SIG-M5 treated with dmso at 0.1 percent for 504 hours (cell line): ENCODE measurements around the gene PON1.

ENCODE experiments used
- DNase-seq: peaks from one replicate; lab custom pipeline; 2025; ENCODE audit not compliant: unreplicated experiment; lab: John Stamatoyannopoulos, UW

PON1 gene

DNA sequence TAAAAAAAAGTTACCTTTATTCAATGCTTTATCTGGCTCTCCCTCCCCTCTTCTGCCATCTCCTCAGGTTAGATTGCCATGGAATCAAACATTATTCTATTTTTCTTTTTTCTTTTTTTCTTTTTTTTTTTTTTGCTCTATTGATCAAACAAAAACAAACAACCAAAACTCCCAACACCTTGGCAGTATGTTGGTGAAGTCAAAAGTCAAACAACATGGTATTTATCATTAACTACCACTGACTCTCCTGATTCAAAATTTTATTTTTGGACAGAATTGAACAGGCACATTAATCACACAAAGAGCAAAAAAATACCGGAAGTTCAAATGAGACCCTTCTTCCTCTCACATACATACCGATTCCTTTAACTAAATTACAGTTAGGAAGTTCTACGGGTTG lies 6.4 kb downstream of the PON1 start:
- no peak for DNase-seq

DNA sequence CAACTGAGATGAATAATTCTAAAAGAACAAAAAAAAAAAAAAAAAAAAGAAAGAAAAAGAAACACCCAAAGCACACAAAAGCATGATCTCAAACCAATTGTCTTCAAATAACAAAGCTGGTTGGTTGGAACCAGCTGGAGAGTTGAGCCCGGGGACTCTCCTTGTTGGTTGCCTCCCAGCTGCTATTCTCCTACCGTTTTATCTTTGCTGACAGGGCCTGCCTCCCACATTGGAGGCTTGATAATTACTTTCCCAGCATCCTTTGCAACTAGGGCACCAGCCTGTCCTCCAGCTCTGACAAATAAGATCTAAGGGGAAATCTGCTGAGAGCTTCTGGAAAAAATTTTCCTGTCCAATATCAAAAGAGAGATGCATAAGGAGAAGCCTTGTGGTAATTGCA lies 6.8 kb downstream of the PON1 start:
- DNase-seq, result no peak

DNA sequence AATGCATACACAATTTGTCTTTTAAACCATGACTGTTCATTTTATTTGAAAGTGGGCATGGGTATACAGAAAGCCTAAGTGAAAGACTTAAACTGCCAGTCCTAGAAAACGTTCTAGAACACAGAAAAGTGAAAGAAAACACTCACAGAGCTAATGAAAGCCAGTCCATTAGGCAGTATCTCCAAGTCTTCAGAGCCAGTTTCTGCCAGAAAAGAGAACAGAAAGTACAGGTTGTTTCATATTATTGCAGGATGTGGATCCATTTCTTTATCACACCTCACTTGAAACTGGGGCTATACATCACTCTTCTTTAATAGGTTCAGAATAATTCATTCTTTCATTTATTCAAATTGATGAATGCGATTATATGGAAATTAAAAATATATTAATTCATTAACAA lies 7.7 kb downstream of the PON1 start:
- no peak for DNase-seq

DNA sequence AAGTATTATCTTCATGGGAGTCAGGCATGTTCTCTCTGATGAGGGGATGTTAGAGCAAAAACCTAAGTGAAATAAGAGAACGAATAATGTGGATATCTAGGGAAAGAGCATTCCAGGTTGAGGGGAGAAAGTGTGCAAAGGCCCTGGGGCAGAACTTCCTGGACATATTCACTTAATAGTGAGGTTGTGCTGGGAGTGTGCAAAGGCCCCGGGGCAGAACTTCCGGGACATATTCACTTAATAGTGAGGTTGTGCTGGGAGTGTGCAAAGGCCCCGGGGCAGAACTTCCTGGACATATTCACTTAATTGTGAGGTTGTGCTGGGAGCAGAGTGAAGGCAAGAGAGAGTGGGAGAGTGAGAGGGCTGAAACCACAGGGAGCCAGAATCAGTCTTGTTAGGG lies 11.8 kb downstream of the PON1 start:
- no peak for DNase-seq

DNA sequence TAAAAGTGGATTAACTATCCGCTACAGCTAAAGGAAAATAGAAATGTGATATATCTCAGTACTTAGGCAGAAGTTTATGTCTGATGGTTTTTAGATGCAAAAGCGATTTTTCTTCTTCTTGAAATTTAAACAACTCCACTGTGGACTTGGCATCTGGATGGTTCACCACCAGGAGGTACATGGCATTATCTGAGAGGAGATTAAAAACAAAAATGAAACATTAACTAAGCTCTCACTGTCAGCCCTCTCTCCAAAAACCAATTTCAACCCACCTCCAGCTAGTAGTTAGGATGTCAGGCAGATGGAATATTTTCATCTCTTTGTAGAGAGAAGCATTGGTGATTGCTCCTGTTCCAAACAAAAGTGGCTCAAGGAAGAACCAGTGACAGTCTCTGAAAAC lies 12.9 kb downstream of the PON1 start:
- no peak for DNase-seq

DNA sequence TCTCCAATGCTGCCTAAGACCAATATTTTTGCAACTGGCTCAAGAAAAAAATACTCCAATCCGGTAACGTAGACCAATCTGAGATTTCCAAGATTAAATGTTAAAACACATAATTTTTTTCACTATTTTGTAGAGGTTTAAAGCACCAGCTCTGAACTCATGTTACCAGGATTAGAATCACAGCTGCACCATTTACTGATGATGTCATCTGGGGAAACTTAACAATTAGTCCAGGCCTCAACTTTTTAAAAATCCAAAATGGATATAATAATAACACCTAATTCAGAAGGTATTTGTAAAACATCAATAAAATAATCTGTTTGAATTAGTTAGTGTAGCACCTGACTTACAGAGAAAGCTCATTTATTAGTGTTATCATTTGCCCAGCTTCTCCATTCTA lies 14.4 kb downstream of the PON1 start:
- no peak for DNase-seq

DNA sequence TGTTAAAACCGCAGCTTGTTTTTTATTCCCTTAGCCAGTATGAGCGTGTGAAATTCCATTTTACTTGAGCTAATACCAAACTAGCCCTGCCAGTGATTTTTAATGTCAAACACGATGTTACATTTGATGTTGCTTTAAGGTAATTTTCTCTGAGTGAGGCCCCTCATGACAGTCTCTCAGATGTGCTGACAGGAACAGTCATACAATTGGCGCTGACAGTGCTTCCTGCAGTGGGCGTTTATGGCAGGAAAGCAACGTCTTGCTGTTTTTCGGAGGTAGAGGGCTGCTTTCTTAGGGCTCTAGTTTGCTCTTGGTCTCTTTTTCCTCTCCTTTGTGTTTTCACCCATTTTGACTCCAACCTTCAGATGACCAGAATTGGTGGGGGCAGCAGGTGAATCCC lies 19.3 kb downstream of the PON1 start:
- DNase-seq, result no peak

DNA sequence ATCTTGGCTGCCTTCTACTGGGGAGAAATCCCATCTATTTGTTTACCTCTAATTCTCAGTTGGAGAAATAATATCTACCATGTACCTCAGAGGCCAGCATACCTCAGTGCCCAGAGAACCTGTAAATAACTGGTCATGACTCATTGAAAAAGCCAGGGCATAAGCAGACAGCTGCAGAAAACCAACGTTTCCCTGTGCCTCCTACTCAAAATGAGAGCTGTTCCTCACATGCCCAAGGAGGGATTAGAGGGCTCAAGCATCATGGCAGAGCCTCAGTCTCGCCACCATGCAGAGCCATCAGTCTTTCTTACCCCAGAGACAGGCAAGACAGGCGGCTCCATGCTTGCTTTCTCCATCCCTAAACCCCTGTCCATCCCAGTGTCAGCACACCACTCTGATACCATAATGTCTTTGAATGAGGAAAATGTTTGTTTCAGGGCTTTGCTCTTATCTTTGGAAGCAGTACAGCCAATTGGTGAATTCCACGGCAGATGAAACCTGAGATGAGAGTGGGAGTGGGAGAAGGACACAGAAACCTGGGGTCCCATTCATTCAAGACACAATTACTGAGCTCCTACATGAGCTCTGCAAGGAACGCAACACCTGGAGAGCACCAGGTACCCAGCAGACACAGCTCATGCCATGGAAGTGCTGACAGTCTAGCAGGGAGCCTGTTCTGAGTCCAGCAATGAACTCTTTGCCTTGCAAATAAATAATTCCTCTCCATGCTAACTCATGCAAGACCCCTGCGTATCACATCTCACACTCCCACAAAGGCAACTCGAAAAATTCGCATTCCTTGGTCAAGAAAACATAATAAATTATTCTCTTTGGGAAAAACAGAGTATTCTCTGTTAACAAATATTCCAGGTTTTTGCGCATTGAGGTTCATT lies 21.1 kb downstream of the PON1 start:
- no peak for DNase-seq

DNA sequence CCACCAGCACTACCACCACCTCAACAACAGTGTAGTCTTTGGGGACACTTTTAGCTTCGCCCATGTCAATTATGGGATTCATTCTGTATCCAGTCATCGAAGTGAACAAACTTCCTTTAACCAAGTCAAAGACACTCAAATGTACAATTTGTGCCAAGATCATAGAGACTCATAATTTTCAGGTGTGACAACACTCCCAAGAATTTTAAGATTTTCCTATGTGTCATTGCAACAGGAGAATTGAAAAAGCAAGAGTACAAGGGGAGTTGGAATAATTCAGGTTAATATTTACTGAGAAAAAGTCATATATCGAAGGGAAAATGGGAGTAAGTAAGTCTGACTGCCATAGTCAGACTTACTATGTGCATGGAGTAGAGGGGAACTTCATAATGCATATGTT lies 26.2 kb downstream of the PON1 start:
- no peak for DNase-seq

DNA sequence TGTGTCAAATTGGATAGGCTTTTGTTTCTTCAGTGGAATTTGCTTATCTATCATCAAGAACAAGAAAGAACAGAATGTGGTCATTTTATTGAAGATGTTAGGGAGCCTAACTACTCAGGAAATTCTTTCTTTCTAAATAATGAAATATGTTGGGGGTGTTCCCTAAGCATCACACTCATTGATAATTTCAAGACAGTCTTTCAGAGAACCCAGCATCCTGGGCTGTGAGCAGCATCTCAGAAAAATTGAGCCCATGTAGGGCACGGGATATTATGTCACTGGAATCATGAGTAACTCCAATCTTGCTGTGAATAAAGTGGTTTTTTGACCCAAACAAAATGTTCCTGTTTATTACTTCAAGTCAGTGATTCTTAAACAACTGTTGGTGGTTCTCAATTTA lies 27.3 kb downstream of the PON1 start:
- no peak for DNase-seq

DNA sequence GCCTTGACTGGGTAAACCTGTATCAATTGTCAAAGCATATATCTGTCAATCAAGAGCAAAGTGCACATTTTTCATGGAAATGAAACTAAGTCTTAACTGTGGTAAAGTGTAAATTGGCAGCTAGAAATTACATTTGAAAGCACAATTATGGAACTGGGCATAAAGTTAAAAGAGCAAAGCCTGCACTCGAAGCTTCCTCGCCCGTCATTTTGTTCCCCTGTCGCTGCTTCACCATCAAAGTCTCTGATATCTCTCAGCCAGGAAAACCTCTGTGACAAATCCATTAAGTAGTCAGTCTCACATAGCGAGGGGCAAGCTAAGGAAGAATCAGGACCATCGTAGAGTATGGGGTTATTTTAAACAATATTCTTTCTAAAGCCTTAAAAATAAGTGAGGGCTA lies 27.9 kb downstream of the PON1 start:
- DNase-seq, result no peak

DNA sequence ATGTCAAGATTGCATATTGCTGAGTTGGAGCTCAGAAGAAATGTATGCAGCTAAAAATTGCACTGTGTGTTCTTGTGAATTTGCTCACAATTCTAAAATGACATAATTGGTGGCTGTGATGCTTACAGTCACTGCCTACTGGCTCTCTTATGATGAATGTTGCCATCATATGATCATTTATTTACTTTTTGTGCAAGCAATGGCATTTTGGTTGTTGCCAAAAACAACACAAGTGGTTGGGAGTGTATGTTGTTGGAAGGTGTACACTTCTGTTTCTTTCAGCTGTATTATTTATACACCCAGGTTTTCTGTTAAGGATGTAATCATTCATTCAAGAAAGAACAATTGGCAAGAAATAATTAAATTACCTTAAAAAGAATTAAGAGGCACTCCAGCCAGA lies 28.9 kb downstream of the PON1 start:
- DNase-seq, result no peak

DNA sequence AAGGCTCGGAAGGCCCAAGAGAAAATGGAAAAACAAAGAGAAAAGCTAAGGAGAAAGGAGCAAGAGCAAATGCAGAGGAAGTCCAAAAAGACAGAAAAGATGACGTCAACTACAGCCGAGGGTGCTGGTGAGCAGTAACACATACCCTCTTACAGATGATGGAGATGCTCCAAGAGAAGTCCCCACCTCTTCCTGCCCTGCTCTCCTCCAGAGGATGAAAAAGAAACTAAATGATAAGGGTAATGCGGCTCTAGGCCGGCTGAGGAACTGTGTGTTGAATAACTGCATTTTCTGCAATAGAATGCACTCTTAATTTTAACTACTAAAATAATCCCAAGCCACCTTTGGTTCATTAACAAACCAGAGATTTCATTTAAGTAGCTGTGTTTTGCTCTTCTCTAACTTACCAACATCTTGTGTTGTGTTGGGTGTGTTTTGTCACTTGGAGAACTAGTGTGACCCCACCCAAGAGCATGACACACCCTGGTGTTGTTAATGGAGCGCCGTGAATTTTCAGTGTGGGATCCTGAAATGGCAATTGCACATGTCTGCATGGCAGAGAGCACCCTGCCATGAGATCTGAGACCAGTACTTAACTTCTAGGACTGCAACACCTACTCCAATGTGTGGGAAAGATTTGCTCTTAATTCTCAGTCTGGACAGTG lies 34.0 kb downstream of the PON1 start:
- DNase-seq, result no peak

DNA sequence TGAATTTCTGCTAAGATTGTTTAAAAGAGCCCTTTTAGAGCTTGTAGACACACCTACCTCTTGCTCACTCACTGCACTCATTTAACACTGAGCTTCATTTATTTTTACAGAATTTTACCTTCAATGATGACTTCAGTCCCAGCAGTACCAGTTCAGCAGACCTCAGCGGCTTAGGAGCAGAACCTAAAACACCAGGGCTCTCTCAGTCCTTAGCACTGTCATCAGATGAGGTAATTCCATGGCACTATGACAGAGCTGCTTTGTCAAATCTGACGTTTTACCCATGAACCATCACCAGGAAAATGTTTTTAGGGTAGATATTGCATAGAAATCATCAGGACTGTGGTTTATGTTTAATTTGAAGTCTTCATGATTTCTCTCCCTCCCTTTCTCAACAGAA lies 38.2 kb downstream of the PON1 start:
- DNase-seq, result no peak

DNA sequence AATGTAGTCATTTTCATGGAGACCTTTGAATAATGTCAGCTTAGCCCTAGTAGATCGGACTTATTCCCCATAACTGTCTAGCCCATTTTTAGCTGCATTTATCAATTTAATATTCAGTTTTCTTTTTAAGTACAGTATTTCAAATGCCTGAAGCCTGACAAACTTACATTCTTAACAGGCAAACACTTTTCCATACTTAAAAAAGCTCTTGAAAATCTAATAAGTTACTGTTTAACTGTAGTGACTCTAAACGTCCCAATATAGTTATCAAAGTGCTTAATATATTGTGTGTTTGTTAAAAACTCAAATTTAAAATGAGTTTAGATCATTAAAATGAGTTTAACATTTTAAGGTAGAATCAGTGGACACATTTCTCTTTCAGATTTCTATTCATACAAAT lies 44.9 kb downstream of the PON1 start:
- DNase-seq, result no peak

DNA sequence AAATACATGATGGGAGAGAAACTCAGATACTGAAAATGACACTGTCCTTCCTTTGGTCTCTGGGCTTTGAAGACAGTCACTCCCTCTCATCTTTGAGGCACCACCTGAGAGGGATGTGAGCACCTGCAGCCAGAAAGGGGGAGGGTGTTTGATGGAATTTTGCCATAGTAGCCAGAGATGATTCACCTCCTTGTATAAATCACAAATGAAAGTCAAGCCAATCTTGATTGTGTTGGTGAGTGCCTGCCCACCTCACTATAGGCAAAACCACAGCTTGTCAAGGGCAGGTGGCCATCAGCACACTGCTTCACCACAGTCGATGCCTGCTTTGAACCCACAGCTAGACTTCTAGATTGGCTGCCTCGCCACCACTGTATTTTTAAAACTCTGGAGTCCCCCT lies 48.2 kb downstream of the PON1 start:
- no peak for DNase-seq

DNA sequence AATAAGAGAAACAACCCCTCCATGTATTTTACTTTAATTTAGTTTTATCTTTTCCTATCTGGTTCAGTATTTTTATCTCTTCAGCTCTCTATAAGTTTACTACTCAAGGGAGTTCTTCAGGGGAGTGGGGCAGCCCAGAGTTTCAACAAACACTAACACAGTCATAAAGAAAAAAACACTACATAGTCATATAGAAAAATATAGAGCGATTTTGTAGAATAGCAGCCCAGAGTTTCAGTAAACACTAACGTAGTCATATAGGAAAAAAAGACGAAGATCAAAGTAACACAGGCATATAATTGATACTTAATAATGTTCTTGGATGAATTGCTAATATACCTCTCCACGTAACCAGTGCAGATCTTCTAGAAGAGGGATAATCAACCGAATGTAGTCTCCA lies 54.7 kb downstream of the PON1 start:
- DNase-seq, result no peak

DNA sequence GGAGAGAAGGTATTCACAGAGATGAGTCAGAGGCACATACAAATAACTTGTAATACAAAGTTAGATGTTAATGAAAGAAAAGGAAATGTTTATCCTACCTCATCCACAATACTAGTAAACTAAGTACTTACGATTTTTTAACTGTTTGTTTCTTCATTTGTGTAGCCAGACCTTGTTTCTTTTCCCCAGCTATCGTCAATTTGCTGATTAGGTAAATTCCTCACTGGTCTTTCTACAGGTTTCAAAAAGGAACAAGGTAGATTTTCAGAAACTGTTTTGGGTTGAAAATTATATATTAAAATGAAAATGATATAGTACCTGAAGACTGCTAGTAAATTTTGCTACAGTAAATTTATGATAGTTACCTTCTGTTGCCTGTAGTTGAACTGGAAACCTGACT lies 56.6 kb downstream of the PON1 start:
- DNase-seq, result no peak

DNA sequence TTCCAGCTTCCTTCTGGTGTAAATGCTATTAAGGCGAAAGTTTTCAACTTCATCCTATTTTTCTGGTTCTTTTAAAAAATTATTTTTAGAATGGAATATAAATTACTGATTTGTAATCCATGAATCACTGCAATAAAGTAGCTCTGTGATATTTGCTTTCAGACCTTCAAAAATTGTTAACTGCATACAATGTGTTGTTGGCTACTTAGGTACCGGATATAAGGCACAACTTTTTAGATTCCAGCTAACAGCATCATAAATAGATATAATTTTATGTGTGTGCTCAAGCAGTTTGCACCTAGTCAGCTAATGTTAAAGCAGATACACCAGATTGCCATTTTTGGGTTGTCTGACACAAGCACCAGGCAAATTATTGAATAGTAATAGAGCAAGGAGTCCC lies 58.7 kb downstream of the PON1 start:
- no peak for DNase-seq

DNA sequence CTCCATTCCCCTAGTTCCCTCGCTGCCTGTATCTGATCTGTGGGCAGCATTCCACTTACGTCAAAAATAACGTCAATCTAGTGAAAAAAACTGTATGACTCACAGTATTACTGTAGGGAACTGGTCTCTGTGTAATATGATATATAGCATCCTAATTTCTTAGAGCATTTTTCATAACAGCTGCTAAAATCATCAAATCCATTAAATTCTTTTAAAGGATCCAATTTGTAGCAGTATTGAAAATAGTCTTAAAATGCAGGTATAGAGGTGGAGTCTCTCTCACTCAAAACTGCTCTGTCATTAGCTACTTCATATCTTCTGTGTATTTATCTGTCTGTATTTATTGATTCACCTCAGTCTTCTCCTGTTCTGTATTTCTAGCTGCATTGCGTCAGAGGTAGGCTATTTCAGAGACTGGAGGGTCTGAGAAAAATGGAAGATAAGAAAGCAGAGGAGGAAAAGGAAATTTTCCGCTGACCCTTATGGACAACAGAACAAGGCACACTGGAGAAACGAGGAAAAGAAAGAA lies 59.9 kb downstream of the PON1 start:
- DNase-seq, result no peak

DNA sequence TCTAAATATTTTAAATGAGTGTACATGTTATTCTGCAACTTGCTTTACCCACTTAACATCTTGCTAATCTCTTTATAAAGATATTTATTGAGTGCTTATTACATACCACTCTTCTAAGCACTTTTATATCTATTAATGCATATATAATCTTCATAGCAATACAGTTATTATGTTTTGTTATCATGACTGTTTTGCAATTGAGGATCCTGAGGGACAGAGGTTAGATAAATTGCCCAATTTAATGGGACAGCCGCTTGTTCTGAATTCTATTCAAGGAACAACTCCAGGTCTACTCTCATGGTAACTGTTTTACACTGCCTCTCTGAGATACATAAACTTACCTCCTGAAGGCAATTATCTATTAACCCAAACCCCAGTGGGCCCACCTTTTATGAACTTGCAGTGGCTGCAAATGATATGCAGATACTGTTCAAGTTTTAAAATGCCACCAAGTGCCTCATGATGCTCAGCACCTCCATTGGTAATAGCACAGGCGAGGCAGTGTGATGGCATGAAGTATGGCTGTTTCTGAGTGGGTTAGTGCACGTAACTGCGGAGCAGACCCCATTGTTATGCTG lies 60.5 kb downstream of the PON1 start:
- no peak for DNase-seq

DNA sequence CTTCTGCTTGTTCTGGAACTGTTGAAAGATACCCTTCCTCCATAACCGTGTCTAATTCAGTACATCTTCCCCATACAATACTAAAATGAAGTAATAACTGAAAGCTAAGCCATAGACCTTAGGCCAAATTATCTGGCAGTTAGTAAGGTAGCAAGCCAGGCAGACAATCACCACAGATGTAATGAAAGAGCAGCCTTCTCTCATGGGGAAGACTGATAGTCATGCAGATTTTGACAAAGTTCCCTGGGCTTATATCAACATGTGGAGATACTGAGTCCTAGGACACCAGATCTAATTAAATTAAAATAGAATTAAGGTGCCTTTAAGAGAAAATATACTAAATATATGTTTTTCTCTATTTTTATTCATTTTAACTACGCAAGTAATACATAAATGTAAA lies 61.5 kb downstream of the PON1 start:
- no peak for DNase-seq
